HG03039 (cell line): ENCODE results near the gene ASB11.
"Not testable (repeated sequence)": the region's sequence is repeated elsewhere in the genome, so short reads cannot be mapped to it uniquely, and the experiment has no call there.

Experiments
- ATAC-seq: cut with Tn5 transposase; IDR thresholded peaks from one replicate; pipeline ENCODE4 v1.9.1; 2021; ENCODE audit warnings: mild to moderate bottlenecking, moderate library complexity; ENCODE audit not compliant: unreplicated experiment

ASB11 gene

GRCh38 chrX:15310117-15310516 lies 5.3 kb downstream of the ASB11 start:
- no peak for ATAC-seq

GRCh38 chrX:15305899-15306298 lies 9.5 kb downstream of the ASB11 start:
- not testable (repeated sequence) for ATAC-seq

GRCh38 chrX:15301924-15302323 lies 13.5 kb downstream of the ASB11 start:
- ATAC-seq: no peak

GRCh38 chrX:15299941-15300851 lies 15.2 kb downstream of the ASB11 start:
- ATAC-seq: no peak

GRCh38 chrX:15298780-15299179 lies 16.7 kb downstream of the ASB11 start:
- no peak for ATAC-seq

- no peak for ATAC-seq
These were observed 17.2 kb downstream of the ASB11 start for GRCh38 chrX:15298201-15298600.

GRCh38 chrX:15293451-15293850 lies 22.0 kb downstream of the ASB11 start:
- no peak for ATAC-seq

- no peak for ATAC-seq
These were observed 22.6 kb downstream of the ASB11 start for GRCh38 chrX:15292861-15293260.

- no peak for ATAC-seq
These were observed 37.8 kb downstream of the ASB11 start for GRCh38 chrX:15277604-15278003.

GRCh38 chrX:15274946-15275345 lies 40.5 kb downstream of the ASB11 start:
- ATAC-seq: no peak

- ATAC-seq: not testable (repeated sequence)
These were observed 42.2 kb downstream of the ASB11 start for GRCh38 chrX:15273275-15273674.

- no peak for ATAC-seq
These were observed 43.7 kb downstream of the ASB11 start for GRCh38 chrX:15271757-15272156.

GRCh38 chrX:15269618-15270521 lies 45.6 kb downstream of the ASB11 start, which contains the start of gene ASB9:
TSS of gene ASB9 (minus strand) at chrX:15270083. CDS start at chrX:15269874, 209 bp downstream.
- no peak for ATAC-seq

- no peak for ATAC-seq
These were observed 46.3 kb downstream of the ASB11 start for GRCh38 chrX:15269120-15269519.

- no peak for ATAC-seq
These were observed 60.6 kb downstream of the ASB11 start for GRCh38 chrX:15254852-15255251.

- no peak for ATAC-seq
These were observed 69.5 kb downstream of the ASB11 start for GRCh38 chrX:15245896-15246295.

GRCh38 chrX:15244421-15244820 lies 71.0 kb downstream of the ASB11 start:
- ATAC-seq: no peak

GRCh38 chrX:15242899-15243555 lies 72.4 kb downstream of the ASB11 start:
- no peak for ATAC-seq

GRCh38 chrX:15241301-15241700 lies 74.1 kb downstream of the ASB11 start:
- no peak for ATAC-seq

GRCh38 chrX:15240414-15240813 lies 75.0 kb downstream of the ASB11 start:
- no peak for ATAC-seq

- no peak for ATAC-seq
These were observed 79.3 kb downstream of the ASB11 start for GRCh38 chrX:15236146-15236545.
